T-helper 2 cell treated with Interferon-gamma antibody and Interleukin-4, amounts not matched to agents 5 μg/mL and 100 μg/mL, for 36 hours (primary cell): ENCODE results near the gene AMIGO3.

Experiments
- DNase-seq: peaks from one replicate; pipeline ENCODE4 v3.0.0; 2021; ENCODE audit warnings: low spot score
- H3K27ac Mint-ChIP-seq: one replicate; pipeline ENCODE4 v1.8.0; 2021; ENCODE audit warnings: mild to moderate bottlenecking, mixed read lengths
- H3K27me3 Mint-ChIP-seq: one replicate; pipeline ENCODE4 v1.8.0; 2021; ENCODE audit warnings: low read depth, mixed read lengths
- H3K36me3 Mint-ChIP-seq: one replicate; pipeline ENCODE4 v1.8.0; 2021; ENCODE audit warnings: low read depth, mixed read lengths
- H3K4me1 Mint-ChIP-seq: one replicate; pipeline ENCODE4 v1.8.0; 2021; ENCODE audit warnings: low read depth, mixed read lengths
- H3K4me3 Mint-ChIP-seq: one replicate; pipeline ENCODE4 v1.8.0; 2022; ENCODE audit warnings: mild to moderate bottlenecking, moderate library complexity, mixed read lengths
- H3K9me3 Mint-ChIP-seq: one replicate; pipeline ENCODE4 v1.8.0; 2021; ENCODE audit warnings: mixed read lengths

The AMIGO3 gene

DNA sequence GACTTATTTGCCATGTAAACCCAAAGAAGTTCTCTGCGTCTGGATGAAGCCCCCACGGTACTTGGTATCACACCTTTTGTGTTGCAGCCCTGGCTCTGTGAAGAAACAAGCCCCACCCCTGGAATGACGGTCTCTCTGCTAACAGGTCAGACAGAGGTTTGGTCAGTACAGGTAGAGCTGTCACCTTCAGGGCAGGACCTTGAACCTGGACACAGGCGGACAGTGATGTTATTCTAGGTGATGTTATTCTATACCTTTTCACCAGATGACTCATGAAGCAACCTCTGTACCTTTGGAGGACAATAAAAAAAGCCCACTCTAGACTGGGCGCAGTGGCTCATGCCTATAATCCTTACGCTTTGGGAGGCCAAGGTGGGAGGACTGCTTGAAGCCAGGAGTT, 15.3 kb upstream of the AMIGO3 start:
- H3K27ac Mint-ChIP-seq: no peak overlapping the region
- DNase-seq: no peak
- H3K9me3 Mint-ChIP-seq: no peaks in the 10 kb centered on the region
- H3K27me3 Mint-ChIP-seq: no peaks in the 10 kb centered on the region
- peaks cover 37% of the 10 kb centered on the region for H3K36me3 Mint-ChIP-seq
- H3K4me3 Mint-ChIP-seq: no peak overlapping the region
- H3K4me1 Mint-ChIP-seq: peaks cover 3% of the 10 kb centered on the region

- DNase-seq: no peak
- Mint-ChIP-seq H3K27ac (no peak overlapping the region), H3K9me3 (no peaks in the 10 kb centered on the region), H3K4me1 (peaks cover under 1% of the 10 kb centered on the region), H3K36me3 (peaks cover 36% of the 10 kb centered on the region), H3K27me3 (no peaks in the 10 kb centered on the region), H3K4me3 (no peak overlapping the region)
These were observed 14.1 kb upstream of the AMIGO3 start for GRCh38 chr3:49733551-49733950.

DNA sequence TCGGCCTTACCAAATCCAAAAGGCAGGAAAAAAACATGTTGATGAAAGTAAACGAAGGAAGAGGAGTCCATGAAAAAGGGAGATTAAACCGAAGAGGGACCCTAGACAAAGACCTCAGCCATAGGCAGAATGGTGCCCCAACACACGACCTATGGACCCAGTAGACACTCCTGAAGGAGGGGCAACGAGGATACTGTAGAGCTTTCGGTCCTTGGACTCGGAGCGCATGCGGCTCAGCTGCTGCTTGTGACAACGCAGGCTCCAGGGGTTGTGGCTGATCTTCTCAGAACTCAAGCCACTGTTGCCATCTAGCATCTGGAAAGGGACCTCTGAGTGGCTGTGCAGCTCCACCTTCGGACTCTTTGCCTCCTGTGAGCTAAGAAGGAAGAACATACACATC, 13.1 kb upstream of the AMIGO3 start:
- DNase-seq: no peak
- Mint-ChIP-seq H3K4me1 (no peaks in the 10 kb centered on the region), H3K27me3 (no peaks in the 10 kb centered on the region), H3K27ac (no peak overlapping the region), H3K9me3 (no peaks in the 10 kb centered on the region), H3K36me3 (peaks cover 32% of the 10 kb centered on the region), H3K4me3 (no peak overlapping the region)

- DNase-seq: no peak
- Mint-ChIP-seq H3K27me3 (no peaks in the 10 kb centered on the region), H3K36me3 (peaks cover 20% of the 10 kb centered on the region), H3K9me3 (no peaks in the 10 kb centered on the region), H3K4me1 (no peaks in the 10 kb centered on the region), H3K4me3 (no peak overlapping the region), H3K27ac (no peak overlapping the region)
These were observed 10.6 kb upstream of the AMIGO3 start for GRCh38 chr3:49729966-49730609.

GRCh38 chr3:49727924-49728361, 8.5 kb upstream of the AMIGO3 start:
- no peak for DNase-seq
- no peak overlapping the region for H3K27ac Mint-ChIP-seq
- H3K4me3 Mint-ChIP-seq: no peak overlapping the region
- peaks cover 23% of the 10 kb centered on the region for H3K36me3 Mint-ChIP-seq
- H3K9me3 Mint-ChIP-seq: no peaks in the 10 kb centered on the region
- no peaks in the 10 kb centered on the region for H3K27me3 Mint-ChIP-seq
- peaks cover 8% of the 10 kb centered on the region for H3K4me1 Mint-ChIP-seq

DNA sequence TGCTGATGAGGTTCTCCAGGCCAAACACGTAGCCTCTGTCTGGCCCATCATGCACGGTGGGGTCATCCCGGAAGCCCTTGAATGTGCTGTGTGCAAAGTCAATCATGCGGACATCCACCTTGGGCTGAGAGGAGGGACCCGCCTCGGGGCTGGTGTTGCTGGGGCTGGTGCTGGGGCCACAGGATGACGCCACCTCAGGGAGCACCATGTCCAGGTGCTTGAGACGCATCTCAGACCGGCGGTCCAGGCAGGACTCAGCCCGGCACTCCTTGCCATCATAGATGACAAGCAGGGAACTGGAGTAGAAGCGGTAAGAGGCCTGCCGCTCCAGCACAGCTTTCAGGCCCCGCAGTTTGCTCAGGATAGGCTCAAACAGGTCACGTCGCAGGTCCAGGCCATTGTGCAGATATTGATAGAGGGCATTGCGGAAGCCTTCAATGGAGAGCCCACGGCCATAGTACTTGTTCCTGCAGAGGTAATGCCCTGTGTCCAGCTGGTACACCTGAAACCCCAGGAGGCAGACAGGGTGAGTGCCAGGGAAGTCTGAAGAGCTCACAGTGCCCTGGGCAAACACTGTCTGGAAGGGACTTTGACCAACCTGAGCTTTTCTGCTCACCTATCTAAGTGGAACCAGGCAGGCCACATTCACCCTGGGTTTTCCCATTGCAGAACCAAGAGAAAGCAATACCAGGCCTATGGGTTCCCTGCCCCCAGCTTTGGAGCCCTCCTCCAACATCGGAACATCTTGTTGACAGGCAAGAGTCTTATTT, 7.9 kb upstream of the AMIGO3 start:
- no peak for DNase-seq
- Mint-ChIP-seq H3K36me3 (peaks cover 24% of the 10 kb centered on the region), H3K4me1 (peaks cover 13% of the 10 kb centered on the region), H3K27me3 (no peaks in the 10 kb centered on the region), H3K4me3 (no peak overlapping the region), H3K27ac (no peak overlapping the region), H3K9me3 (no peaks in the 10 kb centered on the region)

DNA sequence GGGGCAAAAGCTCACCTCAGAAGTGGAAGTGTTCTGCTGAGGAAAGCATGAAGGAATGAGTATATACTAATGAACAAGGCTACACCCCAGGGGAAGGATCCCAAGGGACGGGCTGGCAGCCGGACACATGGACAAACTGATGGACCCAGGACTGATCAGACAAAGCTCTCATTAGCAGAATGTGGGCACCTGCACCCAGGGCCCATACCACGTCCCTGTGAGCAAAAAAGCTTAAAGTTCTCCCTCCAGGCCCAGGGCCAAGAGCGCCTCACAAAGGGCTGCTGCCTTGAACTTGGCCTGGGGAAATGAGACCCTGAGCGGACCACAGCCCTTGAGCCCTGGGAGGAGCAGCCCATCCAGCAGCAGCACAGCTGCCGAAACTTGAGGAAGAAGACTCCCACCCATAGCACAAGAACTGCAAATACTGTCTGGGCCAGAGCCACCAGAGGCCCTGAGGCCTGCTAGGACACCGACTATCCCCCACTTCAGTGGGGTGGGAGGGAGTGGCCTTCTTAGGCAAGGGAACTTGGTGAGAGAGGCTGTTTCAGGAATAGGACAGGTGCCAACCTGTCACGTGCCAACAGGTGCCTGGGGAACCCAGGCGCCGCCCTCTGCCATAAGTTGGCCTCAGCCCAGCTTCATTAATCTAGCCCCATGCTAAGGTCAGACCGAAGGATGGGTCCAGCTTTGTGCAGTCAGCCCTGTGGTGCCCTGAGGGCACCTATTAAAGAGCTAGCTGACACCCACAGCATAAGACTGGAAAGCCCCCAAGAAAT, 6.6 kb upstream of the AMIGO3 start:
- Mint-ChIP-seq H3K27ac (peak overlapping the region; percentile 38), H3K4me1 (peaks cover 17% of the 10 kb centered on the region), H3K27me3 (no peaks in the 10 kb centered on the region), H3K4me3 (no peak overlapping the region), H3K36me3 (peaks cover 28% of the 10 kb centered on the region), H3K9me3 (no peaks in the 10 kb centered on the region)
- DNase-seq: no peak

- H3K27me3 Mint-ChIP-seq: no peaks in the 10 kb centered on the region
- H3K9me3 Mint-ChIP-seq: no peaks in the 10 kb centered on the region
- peaks cover 22% of the 10 kb centered on the region for H3K4me1 Mint-ChIP-seq
- H3K27ac Mint-ChIP-seq: peak overlapping the region; percentile 98
- DNase-seq: no peak
- peaks cover 30% of the 10 kb centered on the region for H3K36me3 Mint-ChIP-seq
- peak overlapping the region; percentile 98 for H3K4me3 Mint-ChIP-seq
These were observed 5.1 kb upstream of the AMIGO3 start for GRCh38 chr3:49724586-49724985.

GRCh38 chr3:49723628-49724551, 4.4 kb upstream of the AMIGO3 start, which contains the start of gene GMPPB:
Gene GMPPB (minus strand): TSS chr3:49723951. CDS start chr3:49723726, 225 bp downstream.
- Mint-ChIP-seq H3K4me1 (peaks cover 27% of the 10 kb centered on the region), H3K27me3 (no peaks in the 10 kb centered on the region), H3K36me3 (peaks cover 29% of the 10 kb centered on the region), H3K27ac (peak within 1 kb of the TSS; percentile 98), H3K9me3 (no peaks in the 10 kb centered on the region), H3K4me3 (peak within 1 kb of the TSS; percentile 98)
- DNase-seq: peak; percentile 97

DNA sequence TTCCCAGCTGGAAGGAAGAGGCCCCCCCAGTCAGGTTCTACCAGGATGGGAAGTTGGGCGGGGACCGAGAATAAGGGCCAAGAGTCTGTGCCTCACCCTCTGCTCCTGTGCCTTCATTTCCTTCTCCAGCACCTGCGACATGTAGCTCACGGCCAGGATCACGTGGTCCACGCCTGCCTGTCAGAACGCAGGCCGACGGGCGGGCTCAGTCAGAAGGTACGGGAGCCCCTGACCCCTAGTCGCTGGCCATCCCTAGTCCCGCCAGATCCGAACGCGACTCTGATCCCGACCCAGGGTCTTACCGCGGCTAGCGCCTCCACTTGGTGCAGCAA, 3.8 kb upstream of the AMIGO3 start:
- Mint-ChIP-seq H3K9me3 (no peaks in the 10 kb centered on the region), H3K36me3 (peaks cover 33% of the 10 kb centered on the region), H3K4me1 (peaks cover 32% of the 10 kb centered on the region), H3K27ac (peak overlapping the region; percentile 98), H3K27me3 (no peaks in the 10 kb centered on the region), H3K4me3 (peak overlapping the region; percentile 98)
- peak; percentile 55 for DNase-seq

DNA sequence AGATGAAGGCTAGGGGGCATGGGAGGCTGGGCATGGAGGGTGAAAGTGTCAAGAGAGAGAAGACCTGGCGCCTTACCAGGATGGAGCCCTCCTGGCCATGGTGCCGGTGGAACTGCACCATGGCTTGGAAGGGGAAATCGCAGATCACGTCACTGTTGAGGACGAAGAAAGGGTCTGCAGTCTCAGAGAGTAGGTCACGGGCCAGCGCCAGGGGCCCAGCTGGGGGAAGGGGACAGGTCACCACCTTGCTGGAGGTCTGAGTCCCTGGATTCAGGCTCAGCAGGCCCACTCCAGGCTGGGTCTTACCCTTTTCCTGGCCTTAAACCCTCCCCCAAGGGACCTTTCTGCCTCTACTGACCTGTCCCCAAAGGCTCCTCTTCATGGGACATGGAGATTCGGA, 3.4 kb upstream of the AMIGO3 start:
- Mint-ChIP-seq H3K27me3 (no peaks in the 10 kb centered on the region), H3K4me3 (peak overlapping the region; percentile 98)
- DNase-seq: no peak

DNA sequence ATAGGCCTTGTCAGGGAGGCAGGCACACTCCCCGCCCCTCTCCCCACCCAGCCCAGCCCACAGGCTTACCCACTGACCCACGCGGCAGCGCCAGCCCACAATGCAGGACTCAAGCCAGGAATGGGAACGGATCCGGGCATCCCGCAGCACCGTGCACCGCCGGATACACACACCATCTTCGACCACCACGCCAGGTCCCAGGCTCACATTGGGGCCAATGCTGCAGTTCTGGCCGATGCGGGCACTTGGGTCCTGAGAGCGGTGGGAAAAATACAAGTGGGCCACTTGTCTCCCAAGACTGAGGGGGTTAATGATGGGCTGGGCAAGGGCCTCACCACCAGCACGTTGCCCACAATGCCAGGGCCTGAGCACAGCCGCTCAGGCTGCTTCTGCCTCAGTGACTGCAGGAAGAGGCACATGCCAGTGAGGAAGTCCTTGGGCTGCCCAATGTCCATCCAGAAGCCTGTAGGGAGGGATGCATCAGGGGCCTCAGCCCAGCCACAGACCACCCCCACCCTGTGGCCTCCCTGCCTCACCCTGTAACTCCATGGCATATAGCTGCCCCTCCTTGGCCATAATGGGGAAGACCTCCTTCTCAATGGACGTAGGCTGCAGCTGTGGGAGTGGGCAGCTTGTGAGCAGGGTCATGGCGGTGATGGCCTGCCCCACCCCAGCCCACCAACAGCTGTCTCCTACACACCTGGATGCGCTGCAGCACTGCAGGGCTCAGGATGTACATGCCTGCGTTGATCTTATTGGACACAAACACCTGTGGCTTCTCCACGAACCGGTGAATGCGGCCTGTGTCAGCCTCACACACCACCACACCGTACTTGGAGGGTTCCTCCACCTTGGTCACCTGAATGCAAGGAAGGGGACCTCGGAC, 2.7 kb upstream of the AMIGO3 start:
- peaks cover 32% of the 10 kb centered on the region for H3K4me1 Mint-ChIP-seq
- peaks cover 31% of the 10 kb centered on the region for H3K36me3 Mint-ChIP-seq
- peak overlapping the region; percentile 98 for H3K4me3 Mint-ChIP-seq
- H3K9me3 Mint-ChIP-seq: no peaks in the 10 kb centered on the region
- no peak for DNase-seq
- no peaks in the 10 kb centered on the region for H3K27me3 Mint-ChIP-seq
- peak overlapping the region; percentile 98 for H3K27ac Mint-ChIP-seq

More for the DNA sequence above, 3.4 kb upstream of the AMIGO3 start:
- Mint-ChIP-seq H3K27ac (peak overlapping the region; percentile 98), H3K4me1 (peaks cover 32% of the 10 kb centered on the region), H3K9me3 (no peaks in the 10 kb centered on the region), H3K36me3 (peaks cover 33% of the 10 kb centered on the region)

DNA sequence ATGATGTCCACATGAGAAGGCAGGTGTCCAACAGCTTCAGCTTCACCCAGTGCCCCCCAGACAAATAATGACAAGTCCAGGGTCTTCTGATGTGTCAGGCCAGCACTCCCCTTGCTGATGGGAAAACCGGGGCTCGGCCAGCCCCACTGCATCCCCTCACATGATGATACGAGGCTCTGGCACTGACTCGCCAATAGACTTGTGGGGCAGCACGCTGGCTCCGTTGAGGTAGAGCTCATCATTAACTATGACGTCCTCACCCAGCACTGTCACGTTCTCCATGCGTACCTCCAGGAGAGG, 2.1 kb upstream of the AMIGO3 start:
- peaks cover 32% of the 10 kb centered on the region for H3K4me1 Mint-ChIP-seq
- H3K27ac Mint-ChIP-seq: no peak overlapping the region
- H3K9me3 Mint-ChIP-seq: no peaks in the 10 kb centered on the region
- H3K27me3 Mint-ChIP-seq: no peaks in the 10 kb centered on the region
- H3K4me3 Mint-ChIP-seq: peak overlapping the region; percentile 21
- peaks cover 31% of the 10 kb centered on the region for H3K36me3 Mint-ChIP-seq
- DNase-seq: no peak
